GM23248 (cell line): ENCODE data around the gene USP53.
"Not testable (repeated sequence)": the region's sequence is repeated elsewhere in the genome, so short reads cannot be mapped to it uniquely, and the experiment has no call there.

ENCODE experiments used
- EZH2 ChIP-seq: fragments of 200-600 bp; sonication (generic); IDR thresholded peaks from 2 replicates; pipeline ENCODE4 v1.6.1; 2018; ENCODE audit warnings: antibody characterized with exemption, mild to moderate bottlenecking; ENCODE audit not compliant: insufficient read depth, poor library complexity, severe bottlenecking
- EZH2phosphoT487 ChIP-seq: fragments of 200-600 bp; sonication (generic); IDR thresholded peaks from 2 replicates; pipeline ENCODE4 v1.6.1; 2018; ENCODE audit warnings: antibody characterized with exemption, moderate library complexity, mild to moderate bottlenecking, low read depth; ENCODE audit not compliant: insufficient read depth

DNA sequence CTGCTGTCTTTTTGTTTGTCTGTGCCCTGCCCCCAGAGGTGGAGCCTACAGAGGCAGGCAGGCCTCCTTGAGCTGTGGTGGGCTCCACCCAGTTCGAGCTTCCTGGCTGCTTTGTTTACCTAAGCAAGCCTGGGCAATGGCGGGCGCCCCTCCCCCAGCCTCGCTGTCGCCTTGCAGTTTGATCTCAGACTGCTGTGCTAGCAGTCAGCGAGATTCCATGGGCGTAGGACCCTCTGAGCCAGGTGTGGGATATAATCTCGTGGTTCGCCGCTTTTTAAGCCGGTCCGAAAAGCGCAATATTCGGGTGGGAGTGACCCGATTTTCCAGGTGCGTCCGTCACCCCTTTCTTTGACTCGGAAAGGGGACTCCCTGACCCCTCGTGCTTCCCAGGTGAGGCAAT lies 67.0 kb downstream of the USP53 start:
- TF ChIP-seq EZH2phosphoT487, EZH2: not testable (repeated sequence)
